NCI-H82 treated with DMSO at 0.1 percent for 48 hours (cell line): ENCODE results near the gene TMEM45A.
"Not testable (repeated sequence)": the region's sequence is repeated elsewhere in the genome, so short reads cannot be mapped to it uniquely, and the experiment has no call there.

Experiments used
- DNase-seq: peaks from one replicate; lab custom pipeline; 2025; ENCODE audit not compliant: unreplicated experiment; lab: John Stamatoyannopoulos, UW

TMEM45A gene

DNA sequence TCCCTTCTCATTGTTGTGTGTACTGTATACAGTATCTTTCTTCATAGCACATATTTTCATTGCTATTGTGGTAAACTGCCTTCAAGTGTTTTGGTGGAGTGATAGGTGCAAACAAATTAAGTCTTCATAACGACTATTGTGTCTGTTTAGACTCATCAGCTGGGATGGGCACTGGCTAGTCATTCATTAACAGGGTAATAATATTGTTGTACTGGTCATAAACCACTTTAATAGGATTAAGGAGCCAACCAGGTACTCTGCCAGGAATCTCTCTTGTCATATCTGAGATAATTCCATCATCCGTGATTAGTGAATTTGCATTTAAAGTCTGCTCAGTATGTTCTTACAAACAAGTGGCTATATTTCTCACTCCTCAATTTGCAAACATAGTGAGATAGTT lies 10.2 kb upstream of the TMEM45A start:
- peak; percentile 90 for DNase-seq

DNA sequence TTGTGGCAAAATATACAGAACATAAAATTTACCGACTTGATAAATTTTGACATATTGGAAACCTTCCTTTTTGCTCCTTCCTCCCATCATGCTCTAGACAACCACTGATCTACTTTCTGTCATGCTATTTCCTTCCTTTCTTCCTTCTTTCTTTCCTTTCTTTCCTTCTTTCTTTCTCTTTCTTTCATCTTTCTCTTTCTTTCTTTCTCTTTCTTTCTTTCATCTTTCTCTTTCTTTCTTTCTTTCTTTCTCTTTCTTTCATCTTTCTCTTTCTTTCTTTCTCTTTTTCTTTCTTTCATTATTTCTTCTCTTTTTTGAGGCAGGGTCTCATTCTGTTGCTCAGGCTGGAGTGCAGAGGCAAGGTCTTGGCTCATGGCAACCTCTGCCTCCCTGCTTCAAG lies 8.9 kb upstream of the TMEM45A start:
- DNase-seq, result no peak

GRCh38 chr3:100486808-100487207 lies 5.6 kb upstream of the TMEM45A start:
- no peak for DNase-seq

DNA sequence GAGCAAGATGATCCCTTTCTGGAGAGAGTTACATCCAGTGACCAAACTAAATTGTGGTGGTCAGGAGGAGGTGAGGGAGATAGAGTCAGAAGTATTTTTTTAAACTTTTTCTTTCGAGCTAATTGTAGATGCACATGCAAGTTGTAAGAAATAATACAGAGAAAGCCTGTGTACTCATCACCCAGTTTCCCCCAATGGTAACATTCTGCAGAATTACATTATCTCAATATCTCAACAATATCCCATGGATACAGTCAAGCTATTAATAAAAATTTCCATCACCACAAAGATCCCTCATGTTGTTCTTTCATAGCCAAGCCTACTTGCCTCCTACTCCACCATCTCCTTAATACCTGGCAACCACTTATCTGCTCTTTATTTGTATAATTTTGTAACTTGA lies 3.3 kb upstream of the TMEM45A start:
- no peak for DNase-seq

GRCh38 chr3:100496711-100497261 lies 4.4 kb downstream of the TMEM45A start:
- no peak for DNase-seq

GRCh38 chr3:100499651-100500050 lies 7.2 kb downstream of the TMEM45A start:
- DNase-seq, result no peak

- no peak for DNase-seq
Measured at GRCh38 chr3:100500320-100500880, 8.0 kb downstream of the TMEM45A start.

DNA sequence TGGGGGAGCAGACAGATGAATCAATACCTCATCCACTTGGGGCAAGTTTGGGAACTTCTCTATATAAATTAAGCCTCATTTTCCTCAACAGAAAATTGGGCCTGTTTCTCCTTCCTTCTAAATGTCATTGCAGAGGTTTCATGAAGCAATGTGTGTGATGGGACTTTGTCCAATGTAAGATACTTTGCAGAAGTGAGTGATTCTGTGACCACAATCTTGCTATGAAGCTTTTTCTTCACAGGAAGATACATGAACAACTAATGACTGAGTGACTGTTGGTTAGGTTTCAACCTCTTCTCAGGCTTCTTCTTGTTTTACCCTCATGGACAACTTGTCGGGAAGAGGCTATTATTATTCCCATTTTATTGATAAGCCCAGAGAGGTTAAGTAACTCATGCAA lies 11.0 kb downstream of the TMEM45A start:
- no peak for DNase-seq

- DNase-seq, result no peak
Measured at GRCh38 chr3:100506355-100506754, 13.9 kb downstream of the TMEM45A start.

- not testable (repeated sequence) for DNase-seq
Measured at GRCh38 chr3:100509818-100510217, 17.4 kb downstream of the TMEM45A start.

- DNase-seq, result no peak
Measured at GRCh38 chr3:100516232-100516631, 23.8 kb downstream of the TMEM45A start.

- no peak for DNase-seq
Measured at GRCh38 chr3:100516838-100517237, 24.4 kb downstream of the TMEM45A start.

- DNase-seq, result no peak
Measured at GRCh38 chr3:100517276-100517675, 24.9 kb downstream of the TMEM45A start.

DNA sequence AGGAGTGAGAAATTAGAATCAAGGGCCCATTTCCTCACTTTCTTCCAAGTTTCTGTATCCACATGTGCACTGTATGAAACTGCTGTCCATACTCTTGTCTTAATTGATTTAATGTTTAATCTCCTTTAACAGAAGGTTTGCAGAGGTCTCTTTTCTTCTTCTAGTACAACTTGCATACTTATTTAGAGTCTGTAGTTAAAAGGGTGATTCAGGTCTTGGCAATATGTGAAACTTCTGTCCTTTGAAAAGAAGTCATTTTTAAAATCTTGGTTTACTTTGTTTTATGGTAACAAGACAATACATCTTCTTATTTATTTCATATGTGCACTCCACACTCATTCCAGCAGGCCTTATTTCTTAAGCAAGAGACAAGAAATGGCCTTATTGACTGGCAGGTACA lies 25.8 kb downstream of the TMEM45A start:
- no peak for DNase-seq

DNA sequence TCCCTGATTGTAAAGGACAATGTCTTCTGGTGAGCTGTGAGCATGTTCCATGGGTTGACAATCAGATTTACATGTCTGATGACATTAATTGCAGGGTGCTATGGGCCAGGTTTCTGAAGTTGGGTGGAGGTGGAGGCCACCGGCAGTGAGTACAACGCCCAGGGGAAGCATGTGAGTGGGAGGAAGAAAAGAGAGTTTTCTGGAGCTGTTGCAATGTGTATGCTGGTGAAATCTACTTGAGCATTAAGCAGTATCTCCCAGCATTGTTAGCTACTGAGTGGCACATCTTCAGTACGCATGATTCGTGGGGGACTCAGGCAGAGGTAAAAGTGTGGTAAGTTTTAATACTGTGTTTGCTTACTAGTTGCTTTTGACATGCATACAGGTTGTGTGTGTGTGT lies 26.6 kb downstream of the TMEM45A start:
- no peak for DNase-seq

DNA sequence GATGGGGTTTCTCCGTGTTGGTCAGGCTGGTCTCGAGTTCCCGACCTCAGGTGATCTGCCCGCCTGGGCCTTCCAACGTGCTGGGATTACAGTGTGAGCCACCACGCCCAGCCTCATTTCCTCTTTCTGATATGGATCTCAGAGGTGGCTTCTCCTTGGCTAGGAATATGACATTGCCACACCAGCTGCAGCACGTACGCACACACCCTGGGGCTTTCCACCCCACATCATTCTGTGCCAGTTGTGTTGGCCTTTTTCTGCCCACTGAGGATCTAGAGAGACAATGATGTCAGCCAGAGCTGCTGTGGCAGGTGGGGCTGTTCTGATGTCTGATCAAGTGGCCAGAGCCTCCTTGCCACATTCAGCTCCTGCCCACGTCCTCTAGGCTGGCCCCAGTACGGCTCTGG lies 29.0 kb downstream of the TMEM45A start:
- no peak for DNase-seq

DNA sequence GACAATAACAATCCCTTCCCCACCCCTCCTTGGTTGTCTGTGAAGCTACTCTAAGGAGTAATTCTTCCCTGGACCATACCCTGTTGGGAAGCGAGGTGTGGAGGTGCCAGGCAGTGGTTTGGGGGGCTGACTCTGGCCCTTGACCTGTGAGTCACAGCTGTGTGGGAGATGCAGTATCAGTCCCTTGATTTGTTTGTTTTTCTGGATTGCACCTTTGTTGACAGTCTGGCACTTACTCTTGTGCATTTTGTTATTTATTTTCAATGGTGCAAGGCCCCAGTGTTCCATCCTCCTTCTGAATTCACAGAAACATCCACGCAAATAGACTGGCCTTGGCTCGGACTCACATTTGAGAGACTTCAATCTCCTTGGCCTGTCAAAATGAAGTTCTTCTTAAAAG lies 29.7 kb downstream of the TMEM45A start:
- no peak for DNase-seq

DNA sequence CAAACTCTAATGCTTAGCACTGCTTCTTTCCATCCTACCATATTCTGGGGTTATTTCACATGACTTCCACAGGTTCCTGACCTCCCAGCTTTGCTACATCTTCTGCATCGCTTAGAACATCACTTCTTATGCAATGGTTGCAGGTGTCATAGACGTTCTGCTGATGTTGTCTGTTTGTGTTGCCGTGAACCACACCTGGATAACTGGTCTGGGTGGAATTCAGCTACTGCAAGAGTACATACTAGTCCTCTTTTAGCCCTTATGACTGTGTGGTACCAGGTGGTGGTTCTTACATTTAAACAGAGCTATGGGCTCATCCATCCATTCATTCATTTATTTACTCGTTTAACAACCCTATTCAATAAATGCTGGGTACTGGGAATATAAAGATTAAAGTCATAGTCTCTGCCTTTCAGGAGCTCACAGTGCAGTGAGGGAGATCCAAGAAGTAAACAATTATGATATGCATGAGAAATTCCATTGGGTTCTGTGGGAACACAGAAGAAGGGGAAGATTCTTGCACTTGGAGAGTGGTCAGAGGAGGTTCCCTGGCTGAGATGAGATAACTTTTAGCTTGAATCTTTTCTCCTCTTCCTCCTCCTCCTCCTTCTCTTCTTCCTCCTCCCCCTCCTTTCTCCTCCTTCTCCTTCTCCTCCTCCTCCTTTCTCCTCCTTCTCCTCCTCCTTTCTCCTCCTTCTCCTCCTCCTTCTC lies 30.8 kb downstream of the TMEM45A start:
- no peak for DNase-seq

DNA sequence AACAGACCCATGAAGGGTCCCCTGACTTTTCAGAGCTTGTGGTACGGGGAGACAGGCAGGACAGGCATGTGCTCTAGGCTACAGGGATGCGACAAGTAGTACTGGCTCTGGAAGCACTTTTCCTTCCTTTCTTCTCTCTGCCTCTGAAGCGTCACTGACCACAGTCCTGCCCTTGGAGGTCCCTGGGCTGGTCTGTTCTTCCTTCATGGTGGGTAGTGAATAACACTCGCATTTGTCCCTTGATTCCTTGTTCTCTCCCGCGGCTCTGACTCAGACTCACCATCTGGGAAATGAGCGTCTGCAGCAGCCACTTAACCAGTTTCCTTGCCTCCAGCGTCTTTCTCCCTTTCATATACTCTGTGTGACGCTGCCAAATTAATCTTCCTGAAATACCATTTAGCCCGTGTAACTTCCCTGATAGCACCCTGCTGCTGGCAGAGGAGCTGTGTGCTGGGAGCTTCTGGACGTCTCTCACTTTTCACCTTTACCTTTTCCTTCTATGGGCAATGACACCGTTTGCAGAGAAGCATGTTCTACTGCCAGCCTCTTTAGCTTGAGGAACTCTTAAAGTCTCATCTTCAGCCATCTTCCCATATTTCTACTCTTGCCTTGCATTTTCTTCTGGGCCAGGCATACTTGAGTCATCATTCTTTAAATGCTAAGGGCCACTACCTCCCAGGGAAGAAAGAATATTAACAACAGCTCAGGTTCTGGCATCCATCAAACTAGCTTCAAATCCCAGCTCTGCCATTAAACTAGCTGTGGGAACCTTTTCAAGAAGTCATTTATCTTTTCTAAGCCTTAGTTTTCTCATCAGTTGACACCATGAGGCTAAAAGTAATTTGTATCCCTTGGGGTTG lies 33.6 kb downstream of the TMEM45A start:
- DNase-seq, result no peak

- DNase-seq, result no peak
Measured at GRCh38 chr3:100526613-100527346, 34.4 kb downstream of the TMEM45A start.

- DNase-seq, result no peak
Measured at GRCh38 chr3:100527347-100527735, 34.9 kb downstream of the TMEM45A start.
